ENCODE measurements around the gene CDK5RAP2.

CDK5RAP2 gene

DNA sequence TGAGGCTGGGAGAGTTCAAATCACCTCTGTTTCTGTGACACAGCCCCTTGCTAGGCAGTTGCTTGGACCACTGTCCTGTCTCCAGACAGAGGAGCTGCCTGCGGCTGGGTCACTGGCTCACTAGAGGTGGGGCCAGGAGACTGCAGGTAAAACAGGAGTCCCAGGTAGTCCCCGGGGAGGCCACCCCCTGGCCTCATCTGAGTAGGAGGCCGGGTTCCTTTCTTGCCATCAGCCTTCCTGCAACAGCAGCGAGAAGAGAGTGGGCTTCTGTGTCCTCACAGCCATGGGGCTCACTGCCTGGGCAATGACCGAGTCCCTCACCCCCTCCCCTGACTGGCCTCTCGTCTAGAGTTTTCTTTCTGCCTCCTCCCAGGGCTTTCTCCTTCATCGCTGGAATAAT lies 197.5 kb downstream of the CDK5RAP2 start:
- DNase-seq (ENCODE audit: low read depth): no peak

GRCh38 chr9:120381839-120382238 lies 198.1 kb downstream of the CDK5RAP2 start:
- no peak for DNase-seq (ENCODE audit: low read depth)

DNA sequence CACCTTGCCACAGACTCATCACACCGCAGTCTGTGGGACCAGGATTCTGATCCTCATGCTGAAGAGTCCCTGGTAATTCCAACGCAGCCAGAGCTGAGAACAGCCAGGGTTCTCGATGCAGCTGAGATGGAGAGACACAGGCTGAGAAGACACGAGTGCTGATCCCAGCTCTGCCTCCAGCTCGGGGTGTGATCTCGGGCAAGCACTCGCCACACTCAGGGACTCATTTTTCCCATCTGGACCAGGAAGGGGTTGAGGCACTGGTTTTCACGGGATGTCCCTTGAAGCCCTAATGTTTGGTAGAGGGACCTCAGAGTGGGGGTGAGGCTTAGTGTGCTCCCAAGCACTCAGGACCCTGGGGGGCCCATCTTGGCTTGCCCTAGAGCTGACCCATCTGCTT lies 200.4 kb downstream of the CDK5RAP2 start:
- DNase-seq (ENCODE audit: low read depth): no peak

DNA sequence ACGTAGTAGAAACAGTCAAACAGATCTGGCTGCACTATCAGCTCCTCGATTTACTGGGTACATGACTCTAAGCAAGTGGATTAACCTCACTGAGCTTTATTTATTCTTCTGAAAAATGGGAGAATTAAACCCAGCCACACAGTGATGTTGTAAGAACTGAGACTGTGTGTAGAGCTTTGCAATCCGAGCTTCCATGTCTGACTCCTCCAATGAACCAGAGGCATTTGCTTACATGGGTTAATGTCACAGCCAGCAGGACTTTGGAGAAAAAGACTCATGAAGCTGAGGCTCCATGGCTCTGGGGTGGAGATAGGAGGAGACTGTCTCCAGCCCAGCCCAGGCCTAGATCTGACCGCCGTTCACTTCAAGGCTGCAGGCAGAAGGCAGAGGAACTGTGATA lies 201.3 kb downstream of the CDK5RAP2 start:
- no peak for DNase-seq (ENCODE audit: low read depth)

DNA sequence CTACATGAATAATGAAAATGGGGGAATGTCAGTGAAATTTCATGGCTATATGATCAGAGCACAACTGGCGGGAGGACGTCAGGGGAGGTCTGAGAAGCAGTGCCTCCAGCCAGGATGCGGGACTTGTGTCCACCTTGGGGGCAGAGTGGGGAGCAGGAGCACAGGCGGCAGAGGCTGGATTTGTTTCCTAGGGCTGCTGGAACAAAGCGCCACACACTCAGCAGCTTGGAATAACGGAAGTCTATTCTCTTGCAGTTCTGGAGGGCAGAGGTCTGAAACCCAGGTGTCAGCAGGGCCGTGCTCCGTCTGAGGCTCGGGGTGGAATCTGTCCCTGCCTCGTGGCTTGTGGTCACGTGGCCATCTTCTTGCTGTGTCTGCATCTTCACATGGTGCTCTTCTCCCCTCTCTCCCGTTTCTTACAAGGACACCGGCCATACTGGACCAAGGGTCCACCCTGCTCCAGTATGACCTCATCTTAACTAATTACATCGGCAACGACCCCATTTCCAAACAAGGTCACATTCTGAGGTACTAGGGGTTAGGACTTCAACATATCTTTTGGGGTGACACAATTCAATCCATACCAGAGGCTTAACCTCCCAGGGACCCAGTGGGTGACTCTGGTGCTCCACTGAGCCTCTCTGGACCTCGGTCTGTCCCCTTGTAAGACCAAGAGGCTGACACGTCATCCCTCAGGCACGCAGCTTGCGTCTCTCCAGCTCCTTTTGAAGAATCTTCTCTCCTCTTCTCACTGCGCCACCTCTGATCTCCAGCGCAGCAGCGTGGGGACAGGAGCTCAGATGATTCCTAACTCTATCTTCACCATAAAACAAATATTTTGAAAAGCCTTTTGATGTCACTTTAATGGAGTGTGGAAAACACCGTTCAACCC lies 202.5 kb downstream of the CDK5RAP2 start:
- DNase-seq (ENCODE audit: low read depth): no peak

DNA sequence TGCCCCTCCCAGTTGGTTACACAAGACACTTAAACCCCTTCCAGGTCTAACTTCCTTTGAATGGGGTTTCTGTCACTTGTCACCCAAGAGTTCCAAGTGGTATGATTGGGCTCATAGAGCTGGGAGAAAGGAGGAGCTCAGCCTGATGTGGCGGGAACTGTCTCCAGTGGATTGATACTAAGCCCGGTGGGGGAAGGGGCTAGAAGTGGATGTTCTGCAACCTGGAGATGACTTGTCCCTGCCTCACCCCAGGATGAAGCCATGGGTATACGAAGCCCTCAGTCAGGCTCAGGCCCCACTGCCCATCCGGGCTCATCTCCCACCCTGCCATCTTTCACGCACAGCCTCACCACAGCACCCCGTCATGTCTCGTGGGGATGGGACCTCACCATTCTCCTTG lies 203.9 kb downstream of the CDK5RAP2 start:
- DNase-seq (ENCODE audit: low read depth): no peak

GRCh38 chr9:120375316-120375715 lies 204.7 kb downstream of the CDK5RAP2 start:
- DNase-seq (ENCODE audit: low read depth): no peak

- no peak for DNase-seq (ENCODE audit: low read depth)
Observed at GRCh38 chr9:120374817-120375216, 205.2 kb downstream of the CDK5RAP2 start.

DNA sequence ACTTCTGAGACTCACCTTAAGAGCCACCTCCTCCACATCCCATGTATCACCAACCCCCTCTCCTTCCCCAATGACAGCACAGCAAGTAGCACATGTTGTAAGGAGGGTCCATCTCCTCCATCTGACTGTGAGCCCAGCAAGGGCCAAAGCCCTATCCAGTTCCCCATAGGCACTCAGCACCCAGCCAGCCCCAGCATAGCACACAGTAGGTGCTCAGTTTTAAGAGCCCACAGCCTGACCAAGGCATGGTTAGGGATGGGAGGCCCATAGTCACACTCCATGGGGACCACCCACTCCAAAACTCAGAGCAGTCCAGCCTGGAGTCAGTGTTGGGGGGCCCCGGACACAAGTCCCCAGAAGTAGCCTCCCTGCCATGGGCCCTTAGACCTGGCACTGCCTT lies 205.7 kb downstream of the CDK5RAP2 start:
- no peak for DNase-seq (ENCODE audit: low read depth)

DNA sequence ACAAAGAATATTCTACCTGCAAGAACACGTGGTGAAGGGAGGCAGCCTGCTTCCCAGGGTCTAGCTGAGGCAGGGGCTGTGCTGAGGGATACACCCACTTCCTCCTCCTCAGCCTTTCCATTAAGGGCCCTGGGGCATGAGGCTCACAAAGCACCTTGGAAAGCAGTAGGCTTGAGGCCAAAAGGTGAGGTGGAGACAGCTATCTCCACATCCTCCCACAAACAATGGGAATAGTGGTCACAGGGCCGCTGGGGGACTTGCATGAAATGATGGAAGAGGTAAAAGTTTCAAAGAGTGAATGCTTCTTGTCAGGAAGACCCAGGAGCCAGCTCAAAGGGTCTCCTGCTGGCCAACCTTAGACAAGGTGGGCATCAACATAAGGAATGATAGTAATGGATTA lies 207.9 kb downstream of the CDK5RAP2 start:
- DNase-seq (ENCODE audit: low read depth): no peak

DNA sequence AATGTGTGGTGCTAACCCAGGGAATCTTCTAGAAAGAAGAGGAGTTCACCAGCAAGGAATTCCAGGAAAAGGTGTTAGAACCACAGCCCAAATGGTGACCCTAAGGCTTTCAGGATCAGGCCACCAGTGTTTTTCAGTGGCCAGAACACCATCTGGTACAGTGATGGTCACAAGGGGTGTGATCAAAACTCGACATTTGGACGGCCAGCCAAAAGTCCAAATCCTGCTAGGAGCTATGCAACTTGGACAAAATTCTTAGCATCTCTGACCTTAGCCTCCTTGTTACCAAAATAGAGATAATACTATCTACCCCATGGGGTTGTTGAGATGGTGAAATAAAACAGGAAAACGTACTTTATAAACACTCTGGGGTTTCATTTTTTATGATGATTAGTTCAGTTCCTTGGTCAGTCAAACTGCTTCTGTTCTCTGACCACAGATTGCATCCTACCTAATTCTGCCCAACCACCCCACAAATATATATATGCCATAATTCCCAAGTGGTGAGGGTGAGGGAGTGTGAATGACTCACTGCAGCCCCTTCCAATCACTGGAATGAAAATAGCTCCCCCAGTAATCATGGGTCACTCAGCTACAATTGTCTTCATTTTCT lies 210.3 kb downstream of the CDK5RAP2 start:
- DNase-seq (ENCODE audit: low read depth): no peak

GRCh38 chr9:120368799-120369198 lies 211.2 kb downstream of the CDK5RAP2 start:
- no peak for DNase-seq (ENCODE audit: low read depth)

DNA sequence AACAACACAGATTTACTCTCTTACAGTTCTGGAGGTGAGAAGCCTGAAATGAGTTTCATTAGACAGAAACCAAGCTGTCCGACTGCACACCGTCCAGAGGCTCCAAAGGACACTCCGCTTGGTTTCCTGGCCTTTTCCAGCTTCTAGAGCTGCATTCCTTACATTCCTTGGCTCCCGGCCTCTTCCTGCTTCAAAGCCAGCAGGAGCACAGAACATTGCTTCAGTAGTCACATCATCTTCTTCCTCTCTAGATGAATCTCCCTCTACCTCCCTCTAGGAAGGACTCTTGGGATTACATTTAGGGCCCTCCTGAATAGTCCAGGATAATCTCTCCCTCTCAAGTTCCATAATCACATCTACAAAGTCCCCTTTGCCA lies 213.3 kb downstream of the CDK5RAP2 start:
- DNase-seq (ENCODE audit: low read depth): no peak

GRCh38 chr9:120365386-120365785 lies 214.6 kb downstream of the CDK5RAP2 start:
- no peak for DNase-seq (ENCODE audit: low read depth)

- no peak for DNase-seq (ENCODE audit: low read depth)
Observed at GRCh38 chr9:120363697-120364096, 216.3 kb downstream of the CDK5RAP2 start.

DNA sequence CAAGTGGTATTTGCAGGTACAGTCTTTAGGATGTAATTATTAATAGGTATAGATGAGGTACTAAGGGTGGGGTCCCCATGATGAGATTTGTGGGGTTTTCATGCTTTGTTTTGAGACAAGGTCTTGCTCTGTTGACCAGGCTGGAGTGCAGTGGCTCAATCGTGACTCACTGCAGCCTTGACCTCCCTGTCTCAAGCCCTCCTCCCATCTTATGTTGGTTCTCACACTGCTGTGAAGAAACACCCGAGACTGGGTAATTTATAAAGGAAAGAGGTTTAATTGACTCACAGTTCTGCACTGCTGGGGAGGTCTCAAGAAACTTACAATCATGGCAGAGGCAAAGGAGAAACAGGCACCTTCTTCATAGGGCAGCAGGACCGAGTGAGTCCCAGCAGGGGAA lies 217.5 kb downstream of the CDK5RAP2 start:
- no peak for DNase-seq (ENCODE audit: low read depth)

DNA sequence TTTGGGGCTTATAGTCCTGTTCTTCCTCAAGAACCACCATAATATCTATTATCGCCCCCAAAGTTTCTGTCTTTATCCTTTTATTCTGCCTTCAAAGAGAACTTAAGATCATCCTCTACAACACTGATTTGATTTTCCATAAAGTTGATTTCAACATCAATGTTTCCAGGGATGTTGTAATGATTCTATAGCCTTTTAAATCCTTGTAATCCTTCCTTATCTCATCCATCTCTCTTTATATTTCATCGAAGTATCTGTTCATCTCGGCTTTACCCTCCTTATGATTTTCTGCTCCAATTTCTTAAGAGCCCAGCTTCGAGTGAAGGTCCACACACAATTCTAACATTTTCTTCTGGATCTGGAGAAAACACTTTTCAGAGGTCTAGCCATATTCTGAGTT lies 218.4 kb downstream of the CDK5RAP2 start:
- DNase-seq (ENCODE audit: low read depth): no peak

DNA sequence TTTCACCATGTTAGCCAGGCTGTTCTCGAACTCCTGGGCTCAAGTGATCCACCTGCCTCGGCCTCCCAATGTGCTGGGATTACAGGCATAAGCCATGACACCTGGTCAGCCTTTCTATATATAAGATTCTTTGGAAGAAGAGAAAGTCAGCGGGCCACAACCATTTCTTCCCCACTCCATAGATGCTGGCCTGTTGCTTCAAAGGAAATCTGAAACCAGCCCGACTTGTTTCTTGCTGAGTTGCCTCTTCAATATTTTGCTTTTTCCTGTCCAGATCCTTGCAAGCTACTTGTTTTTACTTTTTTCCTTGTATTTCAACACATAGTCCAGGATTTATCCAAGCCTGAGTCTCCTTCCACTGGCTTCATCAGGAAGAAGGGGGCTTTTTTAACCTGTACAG lies 219.5 kb downstream of the CDK5RAP2 start:
- DNase-seq (ENCODE audit: low read depth): no peak

DNA sequence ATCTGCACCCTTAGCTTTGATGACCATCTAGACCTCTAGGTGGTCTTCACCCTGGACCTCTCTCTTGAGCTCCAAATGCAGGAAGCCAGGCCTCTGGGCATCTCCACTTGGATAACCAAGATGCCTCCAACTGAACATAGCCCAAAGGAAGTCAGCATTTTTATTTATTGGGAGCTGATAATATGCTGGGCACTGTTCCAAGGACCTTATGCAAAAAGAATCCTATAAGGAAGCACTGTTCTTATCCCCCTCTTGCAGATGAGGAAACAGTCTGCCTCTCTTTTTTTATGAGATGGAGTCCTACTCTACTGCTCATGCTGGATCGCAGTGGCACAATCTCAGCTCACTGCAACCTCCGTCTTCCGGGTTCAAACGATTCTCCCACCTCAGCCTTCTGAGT lies 219.9 kb downstream of the CDK5RAP2 start:
- DNase-seq (ENCODE audit: low read depth): no peak

- no peak for DNase-seq (ENCODE audit: low read depth)
Observed at GRCh38 chr9:120358877-120359276, 221.1 kb downstream of the CDK5RAP2 start.

- no peak for DNase-seq (ENCODE audit: low read depth)
Observed at GRCh38 chr9:120353506-120353905, 226.5 kb downstream of the CDK5RAP2 start.

DNA sequence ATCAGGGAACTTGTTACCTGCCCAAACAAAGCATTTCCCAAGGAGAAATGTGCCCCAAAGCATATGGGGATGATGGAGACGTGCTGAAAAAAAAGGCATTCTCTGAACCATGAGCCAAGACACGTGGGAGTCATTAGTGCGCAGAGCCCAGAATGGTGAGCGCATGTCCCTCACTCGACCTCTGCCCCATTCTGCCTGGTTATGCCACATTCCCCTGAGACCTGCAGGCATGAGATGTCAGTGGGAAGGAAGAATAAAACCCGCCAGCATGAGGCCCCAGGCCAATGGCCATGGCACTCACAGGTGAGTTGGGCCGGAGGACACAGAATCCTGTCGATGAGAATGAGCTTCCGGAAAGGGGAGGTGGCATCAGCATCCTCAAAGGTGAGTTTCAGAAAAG lies 228.9 kb downstream of the CDK5RAP2 start:
- no peak for DNase-seq (ENCODE audit: low read depth)

GRCh38 chr9:120350596-120350995 lies 229.4 kb downstream of the CDK5RAP2 start:
- no peak for DNase-seq (ENCODE audit: low read depth)

GRCh38 chr9:120348951-120349429 lies 231.0 kb downstream of the CDK5RAP2 start:
- no peak for DNase-seq (ENCODE audit: low read depth)

All from stimulated activated CD4-positive, alpha-beta T cell treated with anti-CD3 and anti-CD28 coated beads, Interleukin-2, amount 100 ng/mL, for 4 hours (primary cell).